GM15510 (cell line): Measurements from ENCODE around the gene ALDH3B2.

Experiments used
- POLR2A ChIP-seq: IDR thresholded peaks from 3 replicates; pipeline ENCODE4 v1.6.1; 2011; ENCODE audit warnings: borderline replicate concordance; ENCODE audit not compliant: insufficient read length; ENCODE audit errors: extremely low read depth

The ALDH3B2 gene

GRCh38 chr11:67636962-67637361 lies 37.5 kb downstream of the ALDH3B2 start:
- TF ChIP-seq POLR2A, result no peak

DNA sequence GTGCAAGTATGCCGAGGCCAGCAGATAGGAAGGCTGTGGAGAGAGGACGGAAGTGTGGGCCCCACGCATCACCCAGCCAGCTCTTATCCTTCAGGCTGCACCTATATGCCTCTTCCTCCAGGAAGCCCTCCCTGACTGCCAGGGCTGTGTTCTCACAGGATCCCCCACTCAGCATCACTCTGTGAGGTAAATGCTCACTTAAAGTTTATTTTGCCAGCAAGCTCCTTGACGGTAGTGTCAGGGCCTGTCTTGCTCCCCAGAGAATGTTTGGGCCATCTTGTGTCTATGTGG lies 39.2 kb downstream of the ALDH3B2 start:
- TF ChIP-seq POLR2A, result no peak

DNA sequence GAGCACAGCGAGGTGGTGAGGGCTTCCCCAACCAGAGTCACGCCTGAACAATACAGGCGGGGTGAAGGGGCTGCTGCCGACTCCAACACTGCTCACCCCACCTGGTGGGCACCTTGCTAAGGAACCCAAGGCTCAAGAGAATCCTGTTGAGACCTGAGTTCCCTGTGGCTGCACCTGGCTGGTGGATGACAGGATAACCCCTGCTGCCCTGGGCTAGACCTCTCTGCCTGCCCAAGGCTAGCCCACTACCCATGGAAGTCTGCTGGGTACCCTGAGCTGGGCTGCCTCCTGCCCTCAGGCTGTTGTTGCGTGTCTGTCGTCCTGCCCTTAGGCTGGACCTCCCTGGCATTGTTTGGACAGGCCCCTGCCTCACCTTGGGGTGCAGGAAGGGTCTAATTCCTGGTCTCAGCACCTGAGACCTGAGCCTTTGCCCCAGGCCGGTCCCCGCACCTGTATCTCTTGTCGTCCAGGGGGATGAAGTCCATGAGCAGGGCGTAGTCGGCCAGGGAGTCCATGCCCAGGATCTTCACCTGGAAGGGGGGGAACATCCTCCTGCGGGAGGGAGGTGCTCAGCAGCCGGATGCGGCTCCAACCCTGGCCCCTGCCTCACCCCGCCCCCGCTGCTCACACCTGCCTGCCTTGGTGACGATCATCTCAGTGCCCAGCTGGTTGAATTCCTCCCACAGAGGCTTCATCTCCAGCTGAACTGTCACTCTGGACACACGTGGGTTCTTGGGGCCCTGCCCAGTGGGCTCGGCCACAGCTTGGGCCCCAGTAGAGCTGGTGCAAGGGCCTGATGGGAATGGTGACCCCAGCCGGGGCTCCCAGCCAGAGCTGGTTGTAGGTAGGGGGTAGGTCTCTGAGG lies 39.8 kb downstream of the ALDH3B2 start:
- TF ChIP-seq POLR2A, result no peak

DNA sequence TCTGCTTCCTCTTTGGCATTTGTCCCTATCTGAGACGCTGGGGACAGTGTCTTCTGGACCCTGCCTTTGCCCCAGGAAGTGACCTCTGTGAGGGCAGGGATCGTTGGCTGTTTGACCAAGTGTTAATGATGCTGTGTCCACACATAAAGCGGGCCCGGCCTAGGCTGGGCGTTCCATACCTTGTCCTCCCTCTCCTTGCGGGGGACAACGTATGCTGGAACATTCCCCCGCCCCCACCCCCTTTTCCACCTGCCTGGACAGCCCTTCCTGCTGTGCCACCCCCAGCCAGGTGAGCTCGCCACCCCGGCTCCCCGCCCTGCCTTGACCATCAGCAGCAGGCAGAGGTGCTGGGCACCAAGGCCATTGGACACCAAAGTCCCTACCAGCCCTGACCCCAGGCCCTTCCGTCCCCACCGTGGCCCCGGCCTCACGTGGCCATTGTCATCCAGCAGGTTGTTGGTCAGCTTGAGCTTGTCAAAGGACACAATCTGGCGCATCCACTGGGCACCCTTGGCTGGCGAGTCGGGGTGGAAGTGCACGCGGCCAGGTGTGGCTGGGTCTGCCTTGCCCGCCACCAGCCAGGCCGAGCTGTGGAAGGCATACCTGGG lies 40.6 kb downstream of the ALDH3B2 start:
- no peak for TF ChIP-seq POLR2A

DNA sequence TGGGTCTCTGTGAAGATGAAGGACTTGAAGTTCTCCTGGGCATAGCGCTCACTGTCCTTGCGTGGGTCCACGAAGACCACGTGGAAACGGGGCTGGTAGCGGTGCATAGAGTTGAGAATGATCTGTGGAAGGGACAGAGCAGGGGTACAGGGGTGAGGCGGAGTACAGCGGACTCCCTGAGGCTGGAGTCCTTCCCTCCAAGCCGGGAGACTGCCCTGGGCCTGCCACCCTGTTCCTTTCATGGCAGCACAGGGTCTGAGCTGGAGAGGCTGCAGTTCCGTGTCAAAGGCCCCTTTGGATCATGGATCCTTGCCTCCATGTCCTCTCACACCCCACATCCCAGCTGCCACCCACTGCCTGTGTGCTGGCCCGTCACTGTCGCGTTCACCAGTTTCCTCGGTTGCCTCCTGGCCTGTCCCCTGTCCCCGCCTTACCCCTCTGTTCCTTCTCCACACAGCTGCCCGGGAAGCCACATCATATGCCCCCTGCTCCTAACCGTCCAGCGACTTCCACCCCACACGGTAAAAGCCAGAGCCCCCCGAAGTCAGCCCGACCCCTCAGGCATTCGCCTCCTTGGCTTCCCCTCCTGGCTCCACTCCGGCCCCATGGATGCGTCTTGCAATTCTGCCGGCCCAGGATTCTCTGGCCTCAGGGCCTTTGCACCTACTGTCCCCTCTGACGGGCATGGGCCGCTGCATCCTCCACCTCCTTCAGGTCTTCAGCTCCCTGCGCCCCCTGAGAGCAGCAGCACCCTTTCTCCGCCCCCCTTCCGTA lies 41.3 kb downstream of the ALDH3B2 start:
- TF ChIP-seq POLR2A, result no peak

GRCh38 chr11:67632175-67632981 lies 42.0 kb downstream of the ALDH3B2 start:
- TF ChIP-seq POLR2A, result no peak

GRCh38 chr11:67631853-67632174 lies 42.6 kb downstream of the ALDH3B2 start:
- no peak for TF ChIP-seq POLR2A

- no peak for TF ChIP-seq POLR2A
Measured at GRCh38 chr11:67631411-67631810, 43.0 kb downstream of the ALDH3B2 start.

GRCh38 chr11:67630943-67631331 lies 43.5 kb downstream of the ALDH3B2 start:
- no peak for TF ChIP-seq POLR2A

DNA sequence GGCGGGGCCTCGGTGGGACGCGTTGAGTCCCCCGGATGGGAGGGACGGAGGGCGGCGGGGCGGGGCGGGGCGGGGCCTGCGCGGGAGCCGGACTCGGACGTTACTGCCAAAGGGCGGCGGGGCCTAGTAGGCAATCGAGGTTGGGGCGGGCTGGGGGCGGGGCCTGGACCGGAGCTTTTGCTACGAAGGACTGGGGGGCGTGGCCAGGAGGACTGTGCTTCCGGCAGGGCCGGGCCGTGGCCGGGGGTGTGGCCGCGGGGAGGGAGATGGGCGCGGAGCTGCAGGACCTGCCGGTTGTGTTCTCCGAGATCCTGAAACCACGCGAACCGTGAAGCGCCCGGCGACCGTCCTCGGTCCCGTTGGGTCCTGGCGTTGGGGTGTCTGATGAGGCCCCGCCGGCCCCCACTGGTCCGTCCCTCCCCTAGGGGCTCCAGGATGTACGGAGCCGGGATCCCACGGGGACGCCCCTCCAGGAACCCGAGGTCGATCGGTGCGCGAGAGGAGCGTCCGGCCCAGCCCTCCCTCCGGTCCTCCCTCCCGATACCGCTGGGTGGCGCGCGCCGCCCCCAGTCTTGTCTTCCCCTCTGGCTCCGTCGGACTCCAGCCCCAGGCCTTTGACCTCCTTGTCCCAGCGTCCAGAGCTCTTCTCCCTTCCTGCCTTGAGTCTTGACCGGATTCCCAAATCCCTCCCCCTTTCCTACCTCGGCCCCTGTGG lies 44.0 kb downstream of the ALDH3B2 start:
- peak; percentile 71 for TF ChIP-seq POLR2A

GRCh38 chr11:67629386-67630227 lies 44.8 kb downstream of the ALDH3B2 start, which contains the start of gene NUDT8:
NUDT8 (minus strand) TSS chr11:67629937; CDS start chr11:67629911, 26 bp downstream.
- TF ChIP-seq POLR2A, result peak; percentile 72

DNA sequence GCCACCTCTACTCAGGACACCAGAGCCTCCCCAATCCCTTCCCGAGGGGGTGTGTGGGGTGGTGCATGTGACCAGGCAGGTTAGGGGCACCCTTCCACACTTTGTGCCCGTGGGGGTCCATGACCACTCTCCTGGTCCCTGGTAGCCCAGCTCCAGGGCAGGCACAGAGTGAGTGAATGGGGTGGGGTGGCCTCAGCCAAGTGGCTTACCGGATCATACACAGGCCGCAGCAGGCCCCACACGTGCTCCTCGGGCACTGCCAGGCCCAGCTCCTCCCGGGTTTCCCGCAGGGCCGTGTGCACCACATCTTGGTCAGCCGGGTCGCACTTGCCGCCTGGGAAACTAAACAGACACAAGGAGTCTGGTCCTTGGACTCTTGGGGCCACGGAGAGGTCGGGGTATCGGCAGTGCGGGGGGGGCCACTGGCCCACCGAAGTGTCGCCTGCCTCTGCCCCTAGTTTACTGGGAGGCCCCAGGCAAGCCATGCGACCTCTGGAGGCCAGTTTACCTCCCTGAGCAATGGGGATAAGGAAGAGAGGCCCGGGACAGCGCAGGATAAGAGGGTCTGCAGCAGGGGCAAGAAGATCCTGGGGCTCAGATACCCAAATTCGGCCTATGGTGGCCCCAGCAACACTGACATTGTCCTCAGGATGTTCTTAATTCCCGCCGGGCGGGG lies 45.6 kb downstream of the ALDH3B2 start:
- TF ChIP-seq POLR2A, result no peak

GRCh38 chr11:67627812-67628624 lies 46.4 kb downstream of the ALDH3B2 start:
- no peak for TF ChIP-seq POLR2A

- no peak for TF ChIP-seq POLR2A
Measured at GRCh38 chr11:67627441-67627811, 47.0 kb downstream of the ALDH3B2 start.
